ENCODE results near the gene FTO. TPM values are rescaled to one million over a fixed set of nuclear protein-coding genes. Genes with fewer than 3 reads are reported as not detected.

FTO gene
- total and polyA plus RNA-seq, 2 of the 8 experiments (the other 6 are each of a cell fraction or from before 2014, with no cell fraction given), result 34.5 to 59.8 TPM

- Histone ChIP-seq H2BK15ac (ENCODE audit: low read length) (no peak overlapping the region), H3K14ac (ENCODE audit: insufficient read length) (no peak overlapping the region), H4K20me1 (replicated peaks in 1 of 2; ENCODE audit: control insufficient read depth in 1 of 2, insufficient read depth in 2 of 2, low read length in 2 of 2) (no peaks in the 10 kb centered on the region), H4K91ac (replicated peaks; ENCODE audit: insufficient read length, low read length) (no peak overlapping the region), H3K27me3 (replicated peaks in 1 of 4; ENCODE audit: control insufficient read depth in 3 of 4, extremely low read depth in 1 of 4, insufficient read depth in 3 of 4, low read length in 3 of 4) (no peaks in the 10 kb centered on the region), H3K18ac (ENCODE audit: extremely low read depth, low read length) (no peak overlapping the region), H4K5ac (ENCODE audit: insufficient read length, low read depth, low read length) (no peak overlapping the region), H3K9me3 (ENCODE audit: insufficient read depth in 2 of 2, low read depth in 1 of 2, low read length in 1 of 2) (no peaks in the 10 kb centered on the region), H2AFZ (ENCODE audit: low read length) (no peak overlapping the region), H3K27ac (ENCODE audit: low read depth, low read length) (no peak overlapping the region), H3K4me2 (ENCODE audit: insufficient read depth in 1 of 2, low read depth in 2 of 2, low read length in 2 of 2) (no peak overlapping the region), H2BK120ac (replicated peaks; ENCODE audit: low read depth, low read length) (no peak overlapping the region), H2BK20ac (ENCODE audit: low read length) (no peak overlapping the region), H2AK5ac (ENCODE audit: low read depth, low read length) (no peak overlapping the region), H3K23me2 (ENCODE audit: low read depth, low read length) (no peaks in the 10 kb centered on the region), H3K36me3 (ENCODE audit: control insufficient read depth in 2 of 4, insufficient read depth in 4 of 4, low read length in 3 of 4) (no peaks in the 10 kb centered on the region), H3K4ac (replicated peaks; ENCODE audit: insufficient read length, low read depth, low read length) (no peak overlapping the region), H3K56ac (replicated peaks; ENCODE audit: insufficient read length, low read depth, low read length) (no peak overlapping the region), H2BK12ac (ENCODE audit: low read depth, low read length) (no peak overlapping the region), H4K8ac (ENCODE audit: extremely low read depth, insufficient read depth, low read length) (no peak overlapping the region), H2BK5ac (ENCODE audit: low read depth, low read length) (no peak overlapping the region), H3K79me2 (ENCODE audit: control insufficient read depth in 1 of 2, insufficient read depth in 2 of 2, low read length in 2 of 2) (no peaks in the 10 kb centered on the region), H3K4me3 (ENCODE audit: extremely low read depth in 1 of 4, insufficient read depth in 2 of 4, low read depth in 3 of 4, low read length in 4 of 4) (no peak overlapping the region), H3K4me1 (replicated peaks in 1 of 4; ENCODE audit: control insufficient read depth in 3 of 4, insufficient read depth in 4 of 4, low read length in 3 of 4) (no peaks in the 10 kb centered on the region), H3K9ac (replicated peaks in 1 of 4; ENCODE audit: extremely low read depth in 1 of 4, low read depth in 3 of 4, low read length in 3 of 4) (no peak overlapping the region), H3K79me1 (ENCODE audit: low read depth, low read length) (no peaks in the 10 kb centered on the region), H3K23ac (ENCODE audit: insufficient read length) (no peak overlapping the region)
- 91% methylated on average over 7 of the region's 7 CpGs; no CpG with 5 or more reads in 1 of the 2 experiments for WGBS, 2 experiments (ENCODE audit: extremely low coverage in 1 of 2, insufficient coverage in 1 of 2, insufficient read length in 1 of 2, insufficient replicate concordance in 2 of 2, low coverage in 1 of 2, low lambda C conversion rate in 2 of 2, missing lambda C conversion rate in 1 of 2)
- FAIRE-seq (no peak), DNase-seq (ENCODE audit: low read depth in 1 of 2, low spot score in 2 of 2) (no peak)
- ChIA-PET POLR2A (ENCODE audit: partially characterized antibody) (no interaction called here), CTCF (ENCODE audit: partially characterized antibody) (interaction anchor here (1.0 to 1.4 kb wide), 3 partner anchors 16 to 78 kb away, joined by 3 read pairs; no protein-coding TSS in a partner anchor)
- TF ChIP-seq EGR1 (IDR thresholded peaks at IDR 0.05; ENCODE audit: borderline replicate concordance, low read depth, low read length) (no peak), MAX (IDR thresholded peaks at IDR 0.05) (no peak), HDAC6 (IDR thresholded peaks at IDR 0.05; ENCODE audit: low read depth, low read length) (no peak), TAF7 (optimal IDR thresholded peaks at IDR 0.05; ENCODE audit: borderline replicate concordance, low read depth, low read length) (no peak), TAF1 (IDR thresholded peaks at IDR 0.05; ENCODE audit: low read depth, low read length) (no peak), RBBP5 (IDR thresholded peaks at IDR 0.05; ENCODE audit: borderline replicate concordance, low read depth, low read length) (no peak), EZH2 (IDR thresholded peaks at IDR 0.05; ENCODE audit: low read depth, low read length, severe bottlenecking) (no peak), TCF12 (IDR thresholded peaks at IDR 0.05; ENCODE audit: low read depth, low read length) (no peak), CBX8 (IDR thresholded peaks at IDR 0.05; ENCODE audit: borderline replicate concordance, low read depth, low read length) (no peak), SP1 (IDR thresholded peaks at IDR 0.05; ENCODE audit: low read depth, low read length) (no peak)
These were observed 110.8 kb downstream of the FTO start for GRCh38 chr16:53814801-53815200.

Data from H1 (cell line).